ENCODE data around the gene LZTFL1.
A peak's percentile ranks its signal among the peaks of the same experiment; 100 is the strongest.

Gene LZTFL1

DNA sequence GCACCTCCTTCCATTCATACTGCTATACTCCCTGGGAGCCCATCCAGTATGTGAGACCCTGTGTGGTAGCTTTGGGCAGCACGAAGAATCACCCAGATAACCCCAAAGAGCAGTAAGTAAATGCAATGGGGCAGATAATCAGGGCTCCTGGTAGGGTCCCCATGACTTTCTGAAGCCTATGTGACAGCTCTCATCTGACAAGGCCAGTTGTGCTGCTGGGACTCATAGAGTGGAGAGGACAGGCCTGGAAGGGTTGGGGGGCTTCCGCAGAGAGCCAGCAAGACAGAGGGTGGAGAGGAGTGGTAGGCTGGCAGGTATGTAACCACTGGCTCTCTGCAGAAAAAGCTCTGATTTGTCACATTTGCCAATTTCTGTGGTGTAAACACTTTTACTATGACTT, 42.3 kb downstream of the LZTFL1 start:
- Histone ChIP-seq H3K4ac (ENCODE audit: low read depth in 1 of 2, low read length in 2 of 2) (no peak overlapping the region), H3K4me1 (ENCODE audit: control insufficient read depth, insufficient read depth, low read depth, low read length) (peaks cover 10% of the 10 kb centered on the region), H4K91ac (ENCODE audit: low read length) (no peak overlapping the region), H3K14ac (ENCODE audit: low read length in 2 of 2) (no peak overlapping the region), H2BK120ac (ENCODE audit: low read depth, low read length) (no peak overlapping the region), H3K18ac (ENCODE audit: low read depth in 1 of 2, low read length in 2 of 2) (no peak overlapping the region), H3K9me3 (ENCODE audit: control insufficient read depth, low read length) (no peaks in the 10 kb centered on the region), H2AFZ (ENCODE audit: low read depth, low read length) (no peak overlapping the region), H2BK5ac (ENCODE audit: low read depth, low read length, poor library complexity, severe bottlenecking) (no peak overlapping the region), H2BK15ac (ENCODE audit: low read depth, poor library complexity, severe bottlenecking) (no peak overlapping the region), H3K4me3 (ENCODE audit: insufficient read depth in 1 of 2, low read depth in 1 of 2, low read length in 2 of 2) (no peak overlapping the region), H3K79me1 (replicated peaks; ENCODE audit: low read length, poor library complexity, severe bottlenecking) (no peaks in the 10 kb centered on the region), H4K8ac (ENCODE audit: low read length) (no peak overlapping the region), H3K36me3 (ENCODE audit: control insufficient read depth in 1 of 2, insufficient read depth in 2 of 2, low read depth in 1 of 2, low read length in 2 of 2) (peaks cover 0 to 2% of the 10 kb centered on the region in 2 experiments), H3K4me2 (ENCODE audit: low read length, poor library complexity, severe bottlenecking) (no peak overlapping the region), H2AK5ac (ENCODE audit: low read length, severe bottlenecking) (no peak overlapping the region), H3K27me3 (ENCODE audit: control insufficient read depth in 1 of 2, insufficient read depth in 1 of 2, low read length in 2 of 2) (peaks cover 45 to 56% of the 10 kb centered on the region in 2 experiments), H3K9ac (ENCODE audit: low read length) (no peak overlapping the region), H3K27ac (ENCODE audit: low read length, poor library complexity, severe bottlenecking) (no peak overlapping the region), H3K23ac (ENCODE audit: low read length in 2 of 2) (no peak overlapping the region), H2BK12ac (ENCODE audit: low read length in 2 of 2) (no peak overlapping the region)
- DNase-seq: no peak
- 91% methylated on average over 2 of the region's 2 CpGs for WGBS

DNA sequence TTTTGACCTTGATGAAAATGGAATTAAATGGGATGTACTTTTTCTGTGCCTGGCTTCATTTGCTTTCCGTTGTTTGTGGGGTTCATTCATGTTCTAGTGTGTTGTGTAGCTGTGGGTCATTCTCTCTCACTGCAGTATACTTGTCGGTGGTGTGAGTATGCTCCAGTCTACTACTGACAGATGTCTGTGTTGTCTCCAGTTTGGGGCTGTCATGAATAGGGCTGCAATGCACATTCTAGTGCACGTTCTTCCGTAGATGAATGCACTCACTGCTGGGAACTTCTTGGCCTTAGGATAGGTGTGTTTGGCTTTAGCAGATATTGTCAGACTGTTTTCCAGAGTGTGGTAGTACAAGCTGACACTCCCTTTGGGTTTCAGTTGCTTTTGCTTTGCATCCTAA, 43.9 kb downstream of the LZTFL1 start:
- no peak overlapping the region for H3K4me3 ChIP-seq (ENCODE audit: insufficient read depth in 1 of 2, low read depth in 1 of 2, low read length in 2 of 2)
- 66% methylated on average over 4 of the region's 4 CpGs for WGBS
- no peak overlapping the region for H2BK120ac ChIP-seq (ENCODE audit: low read depth, low read length)
- H2AK5ac ChIP-seq (ENCODE audit: low read length, severe bottlenecking): no peak overlapping the region
- H2AFZ ChIP-seq (ENCODE audit: low read depth, low read length): no peak overlapping the region
- no peak overlapping the region for H3K14ac ChIP-seq (ENCODE audit: low read length in 2 of 2)
- H3K79me1 ChIP-seq (replicated peaks; ENCODE audit: low read length, poor library complexity, severe bottlenecking): no peaks in the 10 kb centered on the region
- no peak overlapping the region for H3K27ac ChIP-seq (ENCODE audit: low read length, poor library complexity, severe bottlenecking)
- H4K91ac ChIP-seq (ENCODE audit: low read length): no peak overlapping the region
- no peak overlapping the region for H3K9ac ChIP-seq (ENCODE audit: low read length)
- H3K4me2 ChIP-seq (ENCODE audit: low read length, poor library complexity, severe bottlenecking): no peak overlapping the region
- peaks cover 10% of the 10 kb centered on the region for H3K4me1 ChIP-seq (ENCODE audit: control insufficient read depth, insufficient read depth, low read depth, low read length)
- H2BK12ac ChIP-seq (ENCODE audit: low read length in 2 of 2): no peak overlapping the region
- peaks cover 0 to 2% of the 10 kb centered on the region in 2 experiments for H3K36me3 ChIP-seq (ENCODE audit: control insufficient read depth in 1 of 2, insufficient read depth in 2 of 2, low read depth in 1 of 2, low read length in 2 of 2)
- H3K18ac ChIP-seq (ENCODE audit: low read depth in 1 of 2, low read length in 2 of 2): no peak overlapping the region
- H3K9me3 ChIP-seq (ENCODE audit: control insufficient read depth, low read length): no peaks in the 10 kb centered on the region
- H2BK5ac ChIP-seq (ENCODE audit: low read depth, low read length, poor library complexity, severe bottlenecking): no peak overlapping the region
- DNase-seq: no peak
- no peak overlapping the region for H4K8ac ChIP-seq (ENCODE audit: low read length)
- no peak overlapping the region for H3K4ac ChIP-seq (ENCODE audit: low read depth in 1 of 2, low read length in 2 of 2)
- H3K23ac ChIP-seq (ENCODE audit: low read length in 2 of 2): no peak overlapping the region
- no peak overlapping the region for H2BK15ac ChIP-seq (ENCODE audit: low read depth, poor library complexity, severe bottlenecking)
- H3K27me3 ChIP-seq (ENCODE audit: control insufficient read depth in 1 of 2, insufficient read depth in 1 of 2, low read length in 2 of 2): peaks cover 59 to 71% of the 10 kb centered on the region in 2 experiments

- no peak overlapping the region for H3K23ac ChIP-seq (ENCODE audit: low read length in 2 of 2)
- H3K9me3 ChIP-seq (ENCODE audit: control insufficient read depth, low read length): no peaks in the 10 kb centered on the region
- peaks cover 0 to 2% of the 10 kb centered on the region in 2 experiments for H3K36me3 ChIP-seq (ENCODE audit: control insufficient read depth in 1 of 2, insufficient read depth in 2 of 2, low read depth in 1 of 2, low read length in 2 of 2)
- no peak overlapping the region for H2AK5ac ChIP-seq (ENCODE audit: low read length, severe bottlenecking)
- H3K9ac ChIP-seq (ENCODE audit: low read length): no peak overlapping the region
- no peak overlapping the region for H2BK120ac ChIP-seq (ENCODE audit: low read depth, low read length)
- no peak overlapping the region for H3K4ac ChIP-seq (ENCODE audit: low read depth in 1 of 2, low read length in 2 of 2)
- no peaks in the 10 kb centered on the region for H3K79me1 ChIP-seq (replicated peaks; ENCODE audit: low read length, poor library complexity, severe bottlenecking)
- no peak overlapping the region for H3K27ac ChIP-seq (ENCODE audit: low read length, poor library complexity, severe bottlenecking)
- H3K27me3 ChIP-seq (ENCODE audit: control insufficient read depth in 1 of 2, insufficient read depth in 1 of 2, low read length in 2 of 2): peaks cover 69 to 81% of the 10 kb centered on the region in 2 experiments
- no peak overlapping the region for H2BK5ac ChIP-seq (ENCODE audit: low read depth, low read length, poor library complexity, severe bottlenecking)
- H3K4me3 ChIP-seq (ENCODE audit: insufficient read depth in 1 of 2, low read depth in 1 of 2, low read length in 2 of 2): peak overlapping the region in 1 of 2 experiments; percentile 72
- no peak overlapping the region for H4K8ac ChIP-seq (ENCODE audit: low read length)
- no peak overlapping the region for H4K91ac ChIP-seq (ENCODE audit: low read length)
- no peak overlapping the region for H3K4me2 ChIP-seq (ENCODE audit: low read length, poor library complexity, severe bottlenecking)
- WGBS: 63% methylated on average over 12 of the region's 13 CpGs
- no peak overlapping the region for H3K14ac ChIP-seq (ENCODE audit: low read length in 2 of 2)
- H3K18ac ChIP-seq (ENCODE audit: low read depth in 1 of 2, low read length in 2 of 2): no peak overlapping the region
- no peak overlapping the region for H2BK12ac ChIP-seq (ENCODE audit: low read length in 2 of 2)
- no peak overlapping the region for H2AFZ ChIP-seq (ENCODE audit: low read depth, low read length)
- no peak for DNase-seq
- no peak overlapping the region for H2BK15ac ChIP-seq (ENCODE audit: low read depth, poor library complexity, severe bottlenecking)
- peaks cover 10% of the 10 kb centered on the region for H3K4me1 ChIP-seq (ENCODE audit: control insufficient read depth, insufficient read depth, low read depth, low read length)
Observed at GRCh38 chr3:45796902-45797637, 44.8 kb downstream of the LZTFL1 start.

- Histone ChIP-seq H3K4me2 (ENCODE audit: low read length, poor library complexity, severe bottlenecking) (peak within 1 kb of the TSS; percentile 91), H3K4ac (ENCODE audit: low read depth in 1 of 2, low read length in 2 of 2) (no peak within 1 kb of the TSS), H4K8ac (ENCODE audit: low read length) (peak within 1 kb of the TSS; percentile 7), H2AK5ac (ENCODE audit: low read length, severe bottlenecking) (no peak within 1 kb of the TSS), H3K4me3 (ENCODE audit: insufficient read depth in 1 of 2, low read depth in 1 of 2, low read length in 2 of 2) (peak within 1 kb of the TSS; percentile 53 to 72), H3K18ac (ENCODE audit: low read depth in 1 of 2, low read length in 2 of 2) (peak within 1 kb of the TSS in 1 of 2 experiments; percentile 64), H3K9me3 (ENCODE audit: control insufficient read depth, low read length) (no peaks in the 10 kb centered on the region), H2BK12ac (ENCODE audit: low read length in 2 of 2) (peak within 1 kb of the TSS in 1 of 2 experiments; percentile 39), H3K79me1 (replicated peaks; ENCODE audit: low read length, poor library complexity, severe bottlenecking) (no peaks in the 10 kb centered on the region), H3K27me3 (ENCODE audit: control insufficient read depth in 1 of 2, insufficient read depth in 1 of 2, low read length in 2 of 2) (peaks cover 77 to 89% of the 10 kb centered on the region in 2 experiments), H3K9ac (ENCODE audit: low read length) (peak within 1 kb of the TSS; percentile 35), H3K4me1 (ENCODE audit: control insufficient read depth, insufficient read depth, low read depth, low read length) (peaks cover 10% of the 10 kb centered on the region), H2BK120ac (ENCODE audit: low read depth, low read length) (peak within 1 kb of the TSS; percentile 8), H2BK5ac (ENCODE audit: low read depth, low read length, poor library complexity, severe bottlenecking) (no peak within 1 kb of the TSS), H2BK15ac (ENCODE audit: low read depth, poor library complexity, severe bottlenecking) (peak within 1 kb of the TSS; percentile 38), H4K91ac (ENCODE audit: low read length) (peak within 1 kb of the TSS; percentile 32), H3K23ac (ENCODE audit: low read length in 2 of 2) (peak within 1 kb of the TSS in 1 of 2 experiments; percentile 94), H3K27ac (ENCODE audit: low read length, poor library complexity, severe bottlenecking) (no peak within 1 kb of the TSS), H2AFZ (ENCODE audit: low read depth, low read length) (peak within 1 kb of the TSS; percentile 55), H3K36me3 (ENCODE audit: control insufficient read depth in 1 of 2, insufficient read depth in 2 of 2, low read depth in 1 of 2, low read length in 2 of 2) (peaks cover 0 to 2% of the 10 kb centered on the region in 2 experiments), H3K14ac (ENCODE audit: low read length in 2 of 2) (peak within 1 kb of the TSS in 1 of 2 experiments; percentile 92)
- WGBS: 5% methylated on average over 90 of the region's 91 CpGs
- no peak for DNase-seq
Observed at GRCh38 chr3:45795882-45796765, 45.8 kb downstream of the LZTFL1 start, which contains the start of gene SLC6A20. SLC6A20 (minus strand) TSS chr3:45796536; CDS start chr3:45796419, 117 bp downstream.
